IMR-90 (cell line): Measurements from ENCODE around the gene ISCU. TPM values are rescaled to one million over a fixed set of nuclear protein-coding genes. Genes with fewer than 3 reads are reported as not detected.
A peak's percentile ranks its signal among the peaks of the same experiment; 100 is the strongest.

Source experiments
- ATAC-seq: fragments of 200-7000 bp; cut with Tn5 transposase; 2 replicates; pipeline ENCODE4 v1.9.1; 2020; ENCODE audit warnings: low read depth, mild to moderate bottlenecking, moderate library complexity
- BruUV-seq: library from RNA; stranded (reverse); fragments of 400-500 nt; replicated peaks from 2 replicates; lab custom pipeline; 2021; lab: Mats Ljungman, UMichigan
- CTCF ChIA-PET: fragments of 300-600 bp; formaldehyde crosslinking; extraction: SDS; loops from one replicate; lab custom pipeline; 2021; ENCODE audit warnings: antibody characterized with exemption; lab: Yijun Ruan, JAX
- POLR2A ChIA-PET: fragments of 300-600 bp; sonication (Branson Sonifier 250); formaldehyde crosslinking; loops from one replicate; lab custom pipeline; 2022; ENCODE audit warnings: antibody characterized with exemption; ENCODE audit not compliant: unreplicated experiment; lab: Charles Lee
- DNase-seq: peaks from one replicate; pipeline ENCODE4 v3.0.0; 2013
- H2AFZ ChIP-seq: replicated peaks from 2 replicates; pipeline ENCODE3; 2013; ENCODE audit warnings: low read length, mild to moderate bottlenecking; ENCODE audit not compliant: poor library complexity
- H2AK5ac ChIP-seq: 2 replicates; pipeline ENCODE4 v1.6.1; 2013; ENCODE audit warnings: low read depth, low read length, inconsistent platforms
- H2AK9ac ChIP-seq: replicated peaks from 2 replicates; pipeline ENCODE3; 2013; ENCODE audit warnings: mild to moderate bottlenecking, low read depth, low read length, moderate library complexity; ENCODE audit not compliant: poor library complexity
- H2BK120ac ChIP-seq: 2 replicates; pipeline ENCODE4 v1.6.1; 2013; ENCODE audit warnings: low read depth, low read length, inconsistent platforms
- H2BK15ac ChIP-seq: 3 replicates; pipeline ENCODE4 v1.6.1; 2013; ENCODE audit warnings: low read depth, low read length, inconsistent platforms
- H2BK20ac ChIP-seq: 2 replicates; pipeline ENCODE4 v1.6.1; 2013; ENCODE audit warnings: low read depth, mild to moderate bottlenecking, inconsistent platforms, low read length, moderate library complexity
- H2BK5ac ChIP-seq: 2 replicates; pipeline ENCODE4 v1.6.1; 2013; ENCODE audit warnings: mild to moderate bottlenecking, low read depth, low read length, inconsistent platforms; ENCODE audit not compliant: poor library complexity, severe bottlenecking
- H3K14ac ChIP-seq: replicated peaks from 2 replicates; pipeline ENCODE4 v1.6.1; 2013; ENCODE audit warnings: low read depth, low read length, inconsistent platforms
- H3K18ac ChIP-seq: 2 replicates; pipeline ENCODE4 v1.6.1; 2013; ENCODE audit warnings: low read depth, low read length, control low read depth
- H3K23ac ChIP-seq: 2 replicates; pipeline ENCODE4 v1.6.1; 2013; ENCODE audit warnings: low read depth, low read length, inconsistent platforms
- H3K27ac ChIP-seq: 2 replicates; pipeline ENCODE4 v1.5.1; 2013; ENCODE audit warnings: mild to moderate bottlenecking, control low read depth, low read length; ENCODE audit not compliant: insufficient read depth
- H3K27me3 ChIP-seq: 2 replicates; pipeline ENCODE4 v1.6.1; 2013; ENCODE audit warnings: low read length; ENCODE audit not compliant: control insufficient read depth, insufficient read depth
- H3K36me3 ChIP-seq: 2 replicates; pipeline ENCODE4 v1.6.1; 2013; ENCODE audit warnings: low read length, mixed read lengths; ENCODE audit not compliant: control insufficient read depth, insufficient read depth
- H3K4ac ChIP-seq: 2 replicates; pipeline ENCODE4 v1.6.1; 2013; ENCODE audit warnings: low read depth, low read length, inconsistent platforms
- H3K4me1 ChIP-seq: 2 replicates; pipeline ENCODE4 v1.6.1; 2013; ENCODE audit warnings: low read length, mixed read lengths; ENCODE audit not compliant: control insufficient read depth, insufficient read depth
- H3K4me2 ChIP-seq: 2 replicates; pipeline ENCODE4 v1.6.1; 2013; ENCODE audit warnings: low read depth, mild to moderate bottlenecking, control low read depth, low read length, moderate library complexity
- H3K4me3 ChIP-seq: 2 replicates; pipeline ENCODE4 v1.5.1; 2013; ENCODE audit warnings: low read depth, mild to moderate bottlenecking, control low read depth, low read length, moderate library complexity; ENCODE audit not compliant: insufficient read depth
- H3K56ac ChIP-seq: 2 replicates; pipeline ENCODE4 v1.6.1; 2013; ENCODE audit warnings: low read length, inconsistent platforms; ENCODE audit not compliant: insufficient read depth; ENCODE audit errors: extremely low read depth
- H3K79me1 ChIP-seq, 2 experiments: 2 replicates each; pipeline ENCODE4 v1.6.1; 2013; ENCODE audit warnings: low read length in 2 of 2, inconsistent platforms in 1 of 2, low read depth in 1 of 2
- H3K9ac ChIP-seq: 2 replicates; pipeline ENCODE4 v1.6.1; 2013; ENCODE audit warnings: low read depth, low read length, control low read depth
- H3K9me1 ChIP-seq: 2 replicates; pipeline ENCODE4 v1.6.1; 2013; ENCODE audit warnings: low read length, inconsistent platforms; ENCODE audit not compliant: insufficient read depth
- H3K9me3 ChIP-seq: 2 replicates; pipeline ENCODE4 v1.6.1; 2013; ENCODE audit warnings: low read length; ENCODE audit not compliant: control insufficient read depth, insufficient read depth
- H4K20me1 ChIP-seq: 2 replicates; pipeline ENCODE4 v1.6.1; 2013; ENCODE audit warnings: low read length, inconsistent platforms; ENCODE audit not compliant: insufficient read depth
- H4K5ac ChIP-seq: 2 replicates; pipeline ENCODE4 v1.6.1; 2013; ENCODE audit warnings: mild to moderate bottlenecking, low read depth, low read length, control low read depth
- H4K8ac ChIP-seq, 2 experiments: 2 replicates each; pipeline ENCODE4 v1.6.1; 2013; ENCODE audit warnings: low read depth in 2 of 2, low read length in 2 of 2, control low read depth in 1 of 2, inconsistent platforms in 1 of 2
- H4K91ac ChIP-seq: 2 replicates; pipeline ENCODE4 v1.6.1; 2013; ENCODE audit warnings: low read depth, low read length, inconsistent platforms; ENCODE audit not compliant: insufficient read depth
- POLR2A ChIP-seq: IDR thresholded peaks from 2 replicates; pipeline ENCODE4 v1.6.1; 2012; ENCODE audit warnings: mild to moderate bottlenecking, low read depth, low read length
- SMC3 ChIP-seq: fragments of 150-350 bp; IDR thresholded peaks from 2 replicates; pipeline ENCODE4 v1.6.1; 2016; ENCODE audit warnings: low read depth, mild to moderate bottlenecking, antibody characterized with exemption, low read length, moderate library complexity
- dilution Hi-C: fragments of 300-500 bp; cut with HindIII; formaldehyde crosslinking; loops from one replicate; pipeline ENCODE4 v1.14.3; 2018; ENCODE audit warnings: low sequenced_read_pairs; ENCODE audit not compliant: unreplicated experiment
- in situ Hi-C: fragments of 300-500 bp; cut with MboI; formaldehyde crosslinking; loops from 3 replicates; pipeline ENCODE4 v1.14.3; 2019; ENCODE audit warnings: low sequenced_read_pairs, inconsistent platforms, mixed read lengths
- intact Hi-C: fragments of 100-400 bp; cut with micrococcal nuclease; formaldehyde crosslinking; loops from 2 replicates; pipeline ENCODE4 v1.10.0; 2022
- polyA plus RNA-seq, 3 experiments: library from polyadenylated mRNA; depleted of rRNA; stranded (reverse); fragments of >200 nt; gene quantifications; 2 replicates each; pipeline ENCODE4 v1.2.3, GENCODE V29; 2012; ENCODE audit warnings: low replicate concordance in 1 of 3
- total RNA-seq: library from RNA; depleted of rRNA; stranded (reverse); fragments of >200 nt; gene quantifications from 2 replicates; pipeline ENCODE4 v1.2.3, GENCODE V29; 2012

Gene ISCU
- total and polyA plus RNA-seq, 2 of the 4 experiments (the other 2 are of a cell fraction) = 52.7 to 87.2 TPM

GRCh38 chr12:108577458-108577857, 15.1 kb downstream of the ISCU start:
- in situ Hi-C loops = no loop called here
- no peaks in the 10 kb centered on the region; the same call in 1 of the 2 replicates for H3K4me1 ChIP-seq
- H3K79me1 ChIP-seq = no peaks in the 10 kb centered on the region
- no peak overlapping the region for H3K4me2 ChIP-seq
- BruUV-seq = no TSS peak
- H3K9me1 ChIP-seq = no peaks in the 10 kb centered on the region; the same call in none of the 2 replicates
- no peak overlapping the region for H3K27ac ChIP-seq
- no peak overlapping the region for H3K4ac ChIP-seq
- H4K91ac ChIP-seq = no peak overlapping the region
- no peak overlapping the region for H3K23ac ChIP-seq
- no peak overlapping the region for H4K5ac ChIP-seq
- no peak overlapping the region for H3K4me3 ChIP-seq
- peak overlapping the region; percentile 97; the same call in 1 of the 3 replicates for H2BK15ac ChIP-seq
- no peaks in the 10 kb centered on the region for H4K20me1 ChIP-seq
- no peak overlapping the region for H2AFZ ChIP-seq
- H3K9me3 ChIP-seq = no peaks in the 10 kb centered on the region
- ATAC-seq (no peak), DNase-seq (no peak)
- ChIA-PET CTCF (interaction anchor here (1.0 kb wide), 1 partner anchor 42 kb away, joined by 3 read pairs; no protein-coding TSS in a partner anchor), POLR2A (no interaction called here)
- H2BK20ac ChIP-seq = no peak overlapping the region
- no peak overlapping the region for H2BK120ac ChIP-seq
- intact Hi-C loops = no loop called here
- H3K9ac ChIP-seq = no peak overlapping the region
- H2BK5ac ChIP-seq = no peak overlapping the region
- no peak overlapping the region for H3K18ac ChIP-seq
- no peak overlapping the region for H2AK5ac ChIP-seq
- no peak overlapping the region for H2AK9ac ChIP-seq
- H4K8ac ChIP-seq = no peak overlapping the region
- no peaks in the 10 kb centered on the region for H3K27me3 ChIP-seq
- TF ChIP-seq SMC3 = no peak
- TF ChIP-seq POLR2A = no peak
- H3K56ac ChIP-seq = no peak overlapping the region
- dilution Hi-C loops = no loop called here
- H3K14ac ChIP-seq = no peak overlapping the region
- no peaks in the 10 kb centered on the region for H3K36me3 ChIP-seq
